OCI-M1 (cell line): ENCODE data around the gene DLGAP1.

Experiments used
- DNase-seq: peaks from one replicate; lab custom pipeline; 2025; lab: John Stamatoyannopoulos, UW

The DLGAP1 gene

GRCh38 chr18:4172196-4173100, 282.7 kb downstream of the DLGAP1 start:
- no peak for DNase-seq

GRCh38 chr18:4157352-4157751, 297.8 kb downstream of the DLGAP1 start:
- no peak for DNase-seq

- DNase-seq = no peak
These were observed 308.3 kb downstream of the DLGAP1 start for GRCh38 chr18:4146797-4147196.

- DNase-seq = no peak
These were observed 310.9 kb downstream of the DLGAP1 start for GRCh38 chr18:4144201-4144600.

- DNase-seq = no peak
These were observed 311.5 kb downstream of the DLGAP1 start for GRCh38 chr18:4143585-4143984.

GRCh38 chr18:4142876-4143275, 312.2 kb downstream of the DLGAP1 start:
- DNase-seq = no peak

- no peak for DNase-seq
These were observed 320.4 kb downstream of the DLGAP1 start for GRCh38 chr18:4134700-4135099.

- no peak for DNase-seq
These were observed 324.1 kb downstream of the DLGAP1 start for GRCh38 chr18:4130734-4131719.

GRCh38 chr18:4126939-4127338, 328.2 kb downstream of the DLGAP1 start:
- DNase-seq = no peak

GRCh38 chr18:4125627-4126230, 329.4 kb downstream of the DLGAP1 start:
- DNase-seq = no peak

- no peak for DNase-seq
These were observed 329.9 kb downstream of the DLGAP1 start for GRCh38 chr18:4125224-4125623.

- no peak for DNase-seq
These were observed 335.3 kb downstream of the DLGAP1 start for GRCh38 chr18:4119813-4120212.

- DNase-seq = no peak
These were observed 335.9 kb downstream of the DLGAP1 start for GRCh38 chr18:4119127-4119648.

- DNase-seq = no peak
These were observed 347.1 kb downstream of the DLGAP1 start for GRCh38 chr18:4108016-4108415.

GRCh38 chr18:4107049-4107467, 348.0 kb downstream of the DLGAP1 start:
- no peak for DNase-seq

- DNase-seq = peak; percentile 85
These were observed 348.6 kb downstream of the DLGAP1 start for GRCh38 chr18:4106407-4107033.

- no peak for DNase-seq
These were observed 352.2 kb downstream of the DLGAP1 start for GRCh38 chr18:4102901-4103300.

- DNase-seq = no peak
These were observed 354.1 kb downstream of the DLGAP1 start for GRCh38 chr18:4101009-4101408.

GRCh38 chr18:4096486-4096885, 358.6 kb downstream of the DLGAP1 start:
- no peak for DNase-seq

GRCh38 chr18:4093676-4094075, 361.4 kb downstream of the DLGAP1 start:
- DNase-seq = no peak

- DNase-seq = no peak
These were observed 370.7 kb downstream of the DLGAP1 start for GRCh38 chr18:4084382-4084900.
